ENCODE measurements around the gene SMCHD1.
"Not testable (repeated sequence)": the region's sequence is repeated elsewhere in the genome, so short reads cannot be mapped to it uniquely, and the experiment has no call there.

The SMCHD1 gene

DNA sequence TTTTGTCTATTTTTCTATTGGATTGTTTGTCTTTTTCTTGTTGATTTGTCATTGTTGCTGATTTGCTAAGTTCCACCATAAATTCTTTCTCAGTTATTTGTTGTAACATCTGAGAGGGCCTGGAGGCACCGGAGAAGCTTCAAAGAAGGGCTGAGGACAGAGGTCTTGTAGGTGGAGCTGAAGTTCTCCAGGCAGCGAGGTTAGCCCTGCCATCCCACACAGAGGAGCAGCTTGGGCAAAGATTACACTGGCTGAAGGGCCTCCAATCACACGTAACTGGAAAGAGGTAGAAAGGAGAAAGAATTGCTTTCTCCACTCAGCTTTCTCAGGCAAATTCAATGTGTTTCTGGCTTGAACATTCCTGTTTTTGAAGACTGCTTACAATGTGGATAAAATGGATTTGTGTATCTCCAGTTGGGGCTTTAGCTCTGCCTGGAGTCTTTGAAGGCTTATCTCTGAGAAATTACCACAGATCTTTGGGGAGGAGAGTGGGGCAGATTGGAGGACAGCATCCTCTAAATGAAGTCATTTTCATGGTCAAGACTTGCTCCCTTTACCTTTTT, 170.2 kb downstream of the SMCHD1 start:
- DNase-seq (ENCODE audit: low read depth): no peak
- TF ChIP-seq, protein P1, sequence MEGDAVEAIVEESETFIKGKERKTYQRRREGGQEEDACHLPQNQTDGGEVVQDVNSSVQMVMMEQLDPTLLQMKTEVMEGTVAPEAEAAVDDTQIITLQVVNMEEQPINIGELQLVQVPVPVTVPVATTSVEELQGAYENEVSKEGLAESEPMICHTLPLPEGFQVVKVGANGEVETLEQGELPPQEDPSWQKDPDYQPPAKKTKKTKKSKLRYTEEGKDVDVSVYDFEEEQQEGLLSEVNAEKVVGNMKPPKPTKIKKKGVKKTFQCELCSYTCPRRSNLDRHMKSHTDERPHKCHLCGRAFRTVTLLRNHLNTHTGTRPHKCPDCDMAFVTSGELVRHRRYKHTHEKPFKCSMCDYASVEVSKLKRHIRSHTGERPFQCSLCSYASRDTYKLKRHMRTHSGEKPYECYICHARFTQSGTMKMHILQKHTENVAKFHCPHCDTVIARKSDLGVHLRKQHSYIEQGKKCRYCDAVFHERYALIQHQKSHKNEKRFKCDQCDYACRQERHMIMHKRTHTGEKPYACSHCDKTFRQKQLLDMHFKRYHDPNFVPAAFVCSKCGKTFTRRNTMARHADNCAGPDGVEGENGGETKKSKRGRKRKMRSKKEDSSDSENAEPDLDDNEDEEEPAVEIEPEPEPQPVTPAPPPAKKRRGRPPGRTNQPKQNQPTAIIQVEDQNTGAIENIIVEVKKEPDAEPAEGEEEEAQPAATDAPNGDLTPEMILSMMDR (IDR thresholded peaks at IDR 0.05; ENCODE audit: control insufficient read depth, extremely low read depth, insufficient read depth): no peak
- no peak overlapping the region for H3K4me3 ChIP-seq (ENCODE audit: low read depth, low read length)

DNA sequence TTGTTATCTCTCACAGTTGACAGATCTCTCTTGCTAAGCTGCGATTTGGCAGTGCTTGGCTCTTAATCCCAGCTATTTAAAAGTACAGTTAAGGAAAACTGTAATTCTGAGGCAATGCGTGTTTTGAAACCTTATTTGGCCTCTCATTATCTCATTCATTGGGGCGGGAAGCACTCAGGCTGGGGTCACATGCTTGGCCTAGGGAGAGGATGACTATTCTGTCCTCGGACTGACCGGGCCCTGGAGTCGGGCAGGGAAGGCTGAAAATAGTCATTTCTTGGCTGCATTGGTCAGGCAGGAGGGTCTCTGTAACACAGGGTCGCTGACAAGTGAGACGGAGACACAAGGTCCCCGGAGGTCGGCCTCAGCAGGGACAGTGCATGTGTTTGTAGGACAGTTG, 171.1 kb downstream of the SMCHD1 start:
- TF ChIP-seq, protein P1 (IDR thresholded peaks at IDR 0.05; ENCODE audit: control insufficient read depth, extremely low read depth, insufficient read depth): no peak
- no peak for DNase-seq (ENCODE audit: low read depth)
- H3K4me3 ChIP-seq (ENCODE audit: low read depth, low read length): no peak overlapping the region

DNA sequence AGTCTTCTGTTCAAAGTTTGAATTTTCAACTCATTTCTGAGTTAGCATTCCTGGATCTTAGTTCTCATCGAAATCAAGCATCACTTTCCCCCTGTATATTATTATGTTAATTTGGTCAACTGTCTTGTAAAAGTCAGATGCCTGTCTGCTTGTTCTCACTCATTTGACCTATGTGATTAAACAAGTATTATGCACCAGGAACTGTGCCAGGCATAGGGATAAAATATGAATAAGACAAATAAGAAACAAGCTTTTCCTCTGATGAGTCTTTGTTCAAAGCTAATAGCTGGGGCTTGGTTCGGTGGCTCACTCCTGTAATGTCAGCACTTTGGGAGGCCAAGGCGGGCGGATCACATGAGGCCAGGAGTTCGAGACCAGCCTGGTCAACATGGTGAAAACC, 171.5 kb downstream of the SMCHD1 start:
- DNase-seq (ENCODE audit: low read depth): peak; percentile 57
- TF ChIP-seq, protein P1 (IDR thresholded peaks at IDR 0.05; ENCODE audit: control insufficient read depth, extremely low read depth, insufficient read depth): no peak
- H3K4me3 ChIP-seq (ENCODE audit: low read depth, low read length): no peak overlapping the region

DNA sequence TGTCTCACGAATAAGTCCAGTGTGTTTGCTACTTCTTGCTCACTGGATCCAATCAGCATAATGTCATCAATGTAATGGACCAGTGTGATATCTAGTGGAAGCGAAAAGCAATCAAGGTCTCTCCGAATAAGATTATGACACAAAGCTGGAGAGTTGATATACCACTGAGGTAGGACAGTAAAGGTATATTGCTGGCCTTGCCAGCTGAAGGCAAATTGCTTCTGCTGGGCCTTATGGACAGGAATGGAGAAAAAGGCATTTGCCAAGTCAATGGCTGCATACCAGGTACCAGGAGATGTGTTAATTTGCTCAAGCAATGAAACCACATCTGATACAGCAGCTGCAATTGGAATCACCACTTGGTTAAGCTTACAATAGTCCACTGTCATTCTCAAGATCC, 180.6 kb downstream of the SMCHD1 start:
- DNase-seq (ENCODE audit: low read depth); H3K4me3 ChIP-seq (ENCODE audit: low read depth, low read length): not testable (repeated sequence)

DNA sequence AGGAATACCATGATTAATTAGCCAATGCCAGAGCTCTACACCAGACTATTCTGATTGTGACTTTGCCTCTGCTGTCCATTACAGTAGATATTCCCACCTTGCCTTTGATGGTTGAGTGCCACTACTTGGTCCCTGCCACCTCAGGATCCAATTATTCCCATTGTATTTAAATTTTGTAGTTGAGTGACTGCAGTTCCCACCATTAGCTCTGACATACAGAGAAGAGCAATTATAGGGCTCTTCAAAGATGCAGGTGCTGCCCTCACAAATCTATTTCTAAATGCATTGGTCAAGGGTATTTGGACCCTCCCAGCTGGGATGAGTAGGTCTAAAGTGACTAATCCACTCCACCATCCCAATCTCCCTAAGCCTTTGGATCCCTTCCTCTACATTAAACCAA, 181.8 kb downstream of the SMCHD1 start:
- DNase-seq (ENCODE audit: low read depth); H3K4me3 ChIP-seq (ENCODE audit: low read depth, low read length): not testable (repeated sequence)

DNA sequence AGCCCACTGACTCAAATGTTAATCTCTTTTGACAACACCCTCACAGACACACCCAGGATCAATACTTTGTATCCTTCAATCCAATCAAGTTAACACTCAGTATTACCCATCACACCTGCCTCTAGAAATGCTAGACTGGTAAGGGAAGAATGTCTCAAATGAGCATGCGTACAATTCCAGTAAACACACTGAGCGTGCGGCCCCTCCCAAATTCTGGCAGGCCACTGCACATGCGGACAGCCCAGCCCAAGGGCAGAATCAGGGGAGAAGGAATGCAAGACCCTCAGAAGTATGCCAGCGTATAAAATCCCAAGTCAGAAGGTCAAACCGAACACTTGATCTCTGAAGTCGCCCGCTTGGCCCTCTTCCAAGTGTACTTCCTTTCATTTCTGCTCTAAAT, 183.7 kb downstream of the SMCHD1 start:
- no peak overlapping the region for H3K4me3 ChIP-seq (ENCODE audit: low read depth, low read length)
- TF ChIP-seq, protein P1 (IDR thresholded peaks at IDR 0.05; ENCODE audit: control insufficient read depth, extremely low read depth, insufficient read depth): no peak
- DNase-seq (ENCODE audit: low read depth): no peak

DNA sequence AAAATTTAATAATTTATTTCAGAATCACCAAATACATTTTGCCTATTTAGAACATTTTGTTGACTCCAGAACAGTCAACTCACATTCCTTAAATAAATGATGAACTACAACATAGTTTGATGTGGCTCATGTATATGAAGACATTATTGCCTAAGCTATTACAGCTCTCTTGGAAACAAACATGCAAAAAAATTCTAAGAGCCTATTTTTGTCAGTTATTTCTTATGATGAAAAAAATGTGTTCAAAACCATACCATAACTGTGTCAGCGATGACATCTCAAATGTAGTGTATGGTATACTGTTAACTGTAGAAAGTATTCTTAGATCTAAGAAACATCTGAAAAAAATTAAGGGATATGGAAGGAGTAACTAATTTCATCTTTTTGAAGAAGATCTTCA, 185.0 kb downstream of the SMCHD1 start:
- TF ChIP-seq, protein P1 (IDR thresholded peaks at IDR 0.05; ENCODE audit: control insufficient read depth, extremely low read depth, insufficient read depth): no peak
- H3K4me3 ChIP-seq (ENCODE audit: low read depth, low read length): no peak overlapping the region
- no peak for DNase-seq (ENCODE audit: low read depth)

DNA sequence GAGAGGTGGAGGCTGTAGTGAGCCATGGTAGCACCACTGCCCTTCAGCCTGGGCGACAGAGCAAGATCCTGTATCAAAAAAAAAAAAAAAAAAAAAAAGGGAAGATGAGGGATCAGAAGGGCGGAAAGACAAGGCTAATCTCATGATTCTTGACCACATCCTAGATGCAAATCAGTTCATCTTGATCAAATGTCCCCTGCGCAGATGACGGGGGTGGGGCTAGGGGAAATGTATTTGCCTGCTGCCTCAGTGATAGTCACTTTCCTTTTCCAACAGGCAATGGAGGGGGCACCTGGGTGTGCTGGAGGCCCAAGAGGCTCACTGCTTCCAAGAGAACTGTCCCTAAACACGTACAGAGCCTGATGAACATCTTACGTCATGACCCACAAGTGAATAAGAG, 187.6 kb downstream of the SMCHD1 start:
- TF ChIP-seq, protein P1 (IDR thresholded peaks at IDR 0.05; ENCODE audit: control insufficient read depth, extremely low read depth, insufficient read depth): no peak
- no peak overlapping the region for H3K4me3 ChIP-seq (ENCODE audit: low read depth, low read length)
- DNase-seq (ENCODE audit: low read depth): no peak
